Suppressor macrophage treated with lipopolysaccharide for 1 hour (primary cell): ENCODE data around the gene TEKT3.

Experiments
- DNase-seq, 3 donors: peaks; one replicate each; pipeline ENCODE4 v3.0.0-alpha.2; 2020 to 2022

TEKT3 gene

DNA sequence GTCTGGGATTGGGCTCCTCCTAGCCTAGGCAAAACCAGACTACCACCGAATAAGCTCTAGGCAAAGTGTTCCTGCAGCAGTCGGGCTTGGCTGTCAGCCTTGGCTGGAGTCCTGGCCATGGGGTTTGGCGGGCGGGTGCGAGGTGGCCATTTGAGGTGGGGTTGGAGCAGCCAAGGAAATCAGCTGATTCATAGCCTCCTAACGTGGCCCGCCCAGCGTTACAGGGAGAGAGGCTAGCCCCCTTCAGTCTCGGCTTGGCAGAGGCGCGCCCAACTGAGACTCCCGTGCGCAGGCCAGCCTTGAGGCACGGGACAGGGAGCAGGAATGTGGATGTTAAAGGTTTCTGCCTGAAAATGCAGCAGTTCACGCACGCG lies 78.2 kb downstream of the TEKT3 start:
- peak in 2 of 3 donors; percentile 38 to 51 for DNase-seq

DNA sequence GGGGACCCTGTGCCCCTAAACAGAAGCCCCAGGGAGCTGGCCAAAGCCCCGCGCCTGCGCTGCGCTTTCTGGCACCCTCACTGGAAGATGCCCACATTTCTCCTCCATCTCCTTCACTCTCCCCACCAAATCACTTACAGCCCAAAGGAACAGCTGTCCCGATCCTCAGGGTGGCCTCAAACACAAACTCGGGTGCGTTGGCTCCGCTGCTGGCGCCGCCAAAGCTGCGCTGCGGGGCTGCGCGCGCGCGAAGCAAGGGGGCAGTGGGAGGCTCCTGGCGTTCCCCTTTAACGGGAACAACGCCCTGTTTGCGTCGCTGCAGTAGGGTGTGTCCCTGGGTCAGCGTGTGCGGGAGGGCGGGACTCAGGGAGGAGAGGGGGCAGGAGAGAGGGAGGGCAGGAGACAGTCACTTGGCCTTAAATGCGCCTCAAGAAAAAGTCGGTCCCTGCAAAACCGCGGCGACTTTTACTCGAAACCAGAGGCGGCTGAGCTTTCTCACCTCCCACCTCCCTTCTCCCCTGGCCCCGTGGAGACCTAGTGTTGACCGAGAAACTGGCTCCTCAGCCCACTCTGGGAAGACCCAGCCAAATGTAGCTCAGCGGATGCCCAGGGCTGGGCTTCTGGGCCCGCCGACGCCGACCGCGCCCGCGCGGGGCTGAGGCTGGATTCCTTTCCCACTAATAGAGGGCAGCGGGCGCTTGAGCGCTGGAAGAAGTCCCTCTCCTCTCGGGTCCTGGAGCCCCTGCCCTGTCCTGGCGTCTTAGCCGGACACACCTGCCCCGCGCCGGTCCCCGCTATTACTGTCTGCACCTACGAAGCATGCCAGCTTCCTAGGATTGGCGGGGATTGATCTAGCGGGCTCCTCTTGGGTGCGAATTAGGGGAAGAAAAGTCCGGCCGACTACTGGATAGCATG lies 78.8 kb downstream of the TEKT3 start:
- peak; percentile 88 to 90 (median 89) for DNase-seq

DNA sequence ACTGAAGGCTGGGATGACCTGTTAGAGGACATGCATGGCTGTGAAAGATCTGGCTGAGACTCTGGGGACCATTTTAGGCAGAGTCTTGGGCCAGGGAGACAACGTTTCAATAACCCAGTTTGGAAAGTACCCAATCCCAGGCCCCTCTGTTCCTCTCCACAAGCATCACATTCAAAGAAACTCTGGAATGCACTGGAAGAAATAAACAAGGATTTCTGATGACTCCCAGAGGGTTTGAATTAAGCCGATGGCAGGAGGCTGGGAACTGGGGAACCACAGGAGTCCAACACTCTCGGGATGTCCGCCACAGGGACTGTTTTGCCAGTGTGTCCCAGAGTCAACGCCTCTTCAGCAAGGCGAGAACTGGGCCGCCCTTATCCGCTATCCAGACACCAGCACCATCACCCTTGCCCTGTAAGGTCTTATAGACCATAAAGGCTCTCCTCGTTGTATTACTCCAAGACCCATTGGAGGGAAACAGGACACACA lies 79.6 kb downstream of the TEKT3 start:
- peak in 2 of 3 donors; percentile 35 to 36 for DNase-seq

GRCh38 chr17:15261258-15261801 lies 80.1 kb downstream of the TEKT3 start:
- peak; percentile 50 to 57 (median 52) for DNase-seq

DNA sequence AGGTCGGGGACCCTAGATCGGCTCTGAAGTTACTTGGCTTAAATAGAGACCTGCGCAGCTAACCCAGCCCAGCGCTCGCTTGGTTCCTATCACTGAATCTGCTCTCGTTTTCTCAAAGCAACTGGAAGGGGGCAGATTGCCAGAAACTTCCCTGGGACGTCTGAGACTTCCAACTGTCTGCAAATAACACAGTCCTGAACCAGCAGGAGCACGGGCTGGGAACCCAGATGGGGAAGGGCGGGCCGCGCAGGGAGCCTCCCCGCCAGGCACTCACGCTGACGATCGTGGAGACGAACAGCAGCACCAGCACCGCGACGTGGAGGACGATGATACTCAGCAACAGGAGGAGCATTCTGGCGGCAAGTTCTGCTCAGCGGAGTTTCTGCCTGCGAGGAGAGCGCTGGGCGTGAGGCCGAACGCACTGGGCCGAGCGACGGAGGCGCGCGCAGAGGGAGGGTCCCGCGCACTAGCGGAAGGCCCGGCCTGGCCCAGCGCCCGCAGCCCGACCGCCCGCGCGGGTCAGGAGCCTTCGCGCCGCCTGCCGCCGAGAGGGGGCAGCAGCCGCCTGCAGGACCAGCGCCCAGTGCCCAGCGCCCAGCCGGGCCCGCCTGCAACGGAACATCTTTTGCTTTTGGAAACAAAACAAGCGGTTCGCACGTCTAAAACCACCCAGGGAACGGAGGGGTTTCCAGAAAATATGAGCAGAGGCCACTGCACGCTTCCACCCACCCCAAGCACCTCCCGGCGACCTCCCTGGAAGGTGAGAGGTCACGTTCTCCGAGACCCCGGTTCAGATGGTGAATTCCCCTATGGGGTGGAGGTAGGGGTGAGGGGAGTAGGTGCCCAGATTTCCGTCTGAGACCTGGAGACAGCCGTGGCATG lies 80.8 kb downstream of the TEKT3 start:
- peak; percentile 88 to 96 (median 93) for DNase-seq

DNA sequence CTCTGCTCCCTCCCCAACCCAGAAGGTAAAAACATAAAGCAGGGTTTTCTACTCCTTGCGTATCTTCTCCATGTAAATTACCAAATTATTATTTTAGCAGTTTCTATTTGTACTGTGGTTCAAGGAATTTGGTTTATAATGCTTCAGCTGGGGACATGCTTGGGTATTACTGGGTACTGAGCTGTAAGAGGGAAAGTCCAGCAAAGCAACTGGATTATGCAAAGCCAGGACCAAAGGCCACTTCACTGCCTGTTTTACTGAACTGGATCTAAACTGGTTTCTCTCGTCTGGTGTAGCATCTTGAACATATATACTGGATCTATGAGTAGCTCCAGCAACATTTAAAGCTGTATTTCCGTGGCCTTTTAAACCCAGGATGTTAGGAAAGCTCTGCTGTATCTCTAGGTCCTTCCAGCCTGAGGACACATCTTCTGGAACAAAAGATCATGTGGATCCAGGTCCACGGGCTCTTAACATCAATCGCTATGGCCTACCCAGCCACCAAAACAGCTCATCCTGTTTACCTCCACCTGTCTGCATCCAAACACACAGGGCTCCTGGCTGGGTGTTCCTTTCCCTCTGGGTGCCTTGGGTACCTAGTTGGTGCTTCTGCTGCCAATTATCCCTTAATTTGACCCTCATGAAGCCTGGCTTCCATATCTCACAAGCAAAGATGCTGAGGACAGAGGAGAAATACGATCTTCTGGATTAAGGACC lies 83.4 kb downstream of the TEKT3 start:
- DNase-seq: peak; percentile 34 to 61 (median 61)

DNA sequence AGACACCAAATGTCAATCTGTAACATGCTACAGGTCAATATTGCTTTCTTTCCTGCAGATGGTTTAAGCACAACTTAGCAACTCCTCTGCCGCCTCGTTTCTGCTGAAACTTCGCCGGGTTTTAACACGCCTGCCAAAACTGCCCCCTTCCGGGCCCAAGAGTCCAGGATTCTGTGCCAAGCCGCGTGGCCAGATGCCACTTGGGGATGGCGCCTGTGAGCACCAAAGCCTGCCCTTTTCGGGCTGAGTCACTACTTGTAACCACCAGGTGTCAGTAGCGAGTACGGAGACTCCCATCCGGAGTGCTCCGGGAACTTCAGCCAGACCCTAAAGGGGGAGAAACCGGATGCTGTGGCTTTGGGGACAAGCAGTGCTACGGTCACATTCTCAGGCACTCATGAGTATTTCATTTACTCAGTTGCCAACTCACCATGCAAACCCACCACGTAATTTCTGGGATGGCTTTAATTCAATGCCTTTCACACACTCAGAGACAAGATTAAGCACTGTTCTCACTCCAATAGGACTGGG lies 84.1 kb downstream of the TEKT3 start:
- DNase-seq: peak; percentile 87 to 88 (median 88)

GRCh38 chr17:15256689-15257088 lies 84.7 kb downstream of the TEKT3 start:
- no peak for DNase-seq

DNA sequence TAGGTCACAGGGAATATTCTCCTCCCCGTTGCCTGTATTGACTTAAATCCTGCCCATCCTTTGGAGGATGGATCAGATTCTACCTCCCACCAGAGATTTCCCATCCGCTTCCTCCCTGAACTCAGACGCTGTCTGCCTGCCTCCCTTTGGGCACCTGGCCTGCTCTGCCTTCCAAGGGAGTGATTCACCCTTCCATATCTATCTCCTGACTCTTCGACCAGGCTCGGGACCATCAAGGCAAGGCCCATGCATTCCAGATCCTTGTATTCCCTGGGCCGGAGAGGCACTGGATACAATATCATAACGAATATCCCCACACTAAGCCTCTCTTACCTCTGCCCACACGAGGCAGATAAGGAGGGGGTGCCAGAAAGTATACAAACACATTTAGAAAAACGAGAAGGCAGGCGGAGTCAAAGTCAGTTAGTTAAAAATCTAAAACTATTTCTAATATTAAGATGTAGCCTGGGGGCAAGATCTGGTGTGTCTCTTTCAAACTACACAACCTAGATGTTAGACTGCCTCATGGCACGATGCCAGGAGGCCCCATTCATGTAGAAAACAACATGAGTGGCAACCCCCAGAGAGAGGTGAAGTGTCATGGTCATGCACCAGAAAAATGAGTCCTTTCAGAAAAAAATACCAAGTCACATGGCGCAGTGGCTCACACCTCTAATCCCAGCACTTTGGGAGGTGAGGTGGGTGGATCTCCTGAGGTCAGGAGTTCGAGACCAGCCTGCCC lies 85.5 kb downstream of the TEKT3 start:
- no peak for DNase-seq
